ENCODE data around the gene NIT1. TPM values are rescaled to one million over a fixed set of nuclear protein-coding genes. Genes with fewer than 3 reads are reported as not detected.

NIT1 gene, protein sequence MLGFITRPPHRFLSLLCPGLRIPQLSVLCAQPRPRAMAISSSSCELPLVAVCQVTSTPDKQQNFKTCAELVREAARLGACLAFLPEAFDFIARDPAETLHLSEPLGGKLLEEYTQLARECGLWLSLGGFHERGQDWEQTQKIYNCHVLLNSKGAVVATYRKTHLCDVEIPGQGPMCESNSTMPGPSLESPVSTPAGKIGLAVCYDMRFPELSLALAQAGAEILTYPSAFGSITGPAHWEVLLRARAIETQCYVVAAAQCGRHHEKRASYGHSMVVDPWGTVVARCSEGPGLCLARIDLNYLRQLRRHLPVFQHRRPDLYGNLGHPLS
- 10 to 100 TPM in 3 of 4 donors, 1 to 10 TPM in 1; 1.0 to 36.9 (median 22.0) TPM for total RNA-seq

DNA sequence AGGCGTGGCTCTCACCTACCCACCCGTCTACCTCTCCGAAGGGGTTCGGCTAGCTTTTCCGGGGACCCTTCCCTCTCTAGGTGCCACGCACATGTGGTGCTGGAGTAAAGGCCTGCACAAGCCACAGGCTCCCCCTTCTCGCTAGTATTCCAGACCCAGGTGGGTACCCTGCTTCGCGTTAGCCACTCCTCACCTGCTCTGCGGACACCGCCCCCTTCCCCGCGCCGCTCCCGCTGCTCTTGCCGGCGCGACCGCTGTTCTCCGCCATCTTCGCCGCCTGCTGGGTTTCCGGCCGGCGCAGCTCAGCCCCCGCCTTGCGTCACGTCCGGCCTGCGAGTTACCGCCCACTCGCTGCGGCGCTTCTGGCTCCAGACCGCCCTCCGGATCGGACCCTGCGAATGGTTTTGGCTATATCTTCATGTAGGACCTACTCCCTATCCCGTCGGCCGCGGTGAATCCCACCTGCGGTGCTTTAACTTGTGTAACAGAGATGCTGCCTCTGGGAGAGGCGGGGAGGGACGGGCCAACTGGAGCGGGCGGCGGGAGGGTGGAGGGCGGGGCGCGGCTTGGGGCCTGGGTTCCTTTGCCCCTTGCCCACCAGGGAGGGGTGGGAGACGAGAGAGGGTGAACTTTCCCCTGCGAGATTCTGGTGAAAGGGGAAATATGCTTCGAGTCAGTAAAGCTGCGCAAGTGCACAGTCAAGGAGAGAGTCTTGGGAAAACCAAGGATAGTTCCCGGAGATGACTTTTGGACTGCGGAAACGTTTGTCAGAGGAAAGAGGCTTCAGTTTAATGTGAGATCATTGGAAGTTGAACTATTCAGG, at the start of gene NIT1, which contains the start of gene PFDN2:
NIT1 (plus strand) TSS at position 347 of the 823 bp plus-strand sequence; CDS start at position 419, 72 bp downstream.
PFDN2 (minus strand) TSS at position 279 of the 823 bp plus-strand sequence; CDS start at position 268, 11 bp downstream.
- no peaks in the 10 kb centered on the region for H3K27me3 ChIP-seq
- TF ChIP-seq, protein P1, sequence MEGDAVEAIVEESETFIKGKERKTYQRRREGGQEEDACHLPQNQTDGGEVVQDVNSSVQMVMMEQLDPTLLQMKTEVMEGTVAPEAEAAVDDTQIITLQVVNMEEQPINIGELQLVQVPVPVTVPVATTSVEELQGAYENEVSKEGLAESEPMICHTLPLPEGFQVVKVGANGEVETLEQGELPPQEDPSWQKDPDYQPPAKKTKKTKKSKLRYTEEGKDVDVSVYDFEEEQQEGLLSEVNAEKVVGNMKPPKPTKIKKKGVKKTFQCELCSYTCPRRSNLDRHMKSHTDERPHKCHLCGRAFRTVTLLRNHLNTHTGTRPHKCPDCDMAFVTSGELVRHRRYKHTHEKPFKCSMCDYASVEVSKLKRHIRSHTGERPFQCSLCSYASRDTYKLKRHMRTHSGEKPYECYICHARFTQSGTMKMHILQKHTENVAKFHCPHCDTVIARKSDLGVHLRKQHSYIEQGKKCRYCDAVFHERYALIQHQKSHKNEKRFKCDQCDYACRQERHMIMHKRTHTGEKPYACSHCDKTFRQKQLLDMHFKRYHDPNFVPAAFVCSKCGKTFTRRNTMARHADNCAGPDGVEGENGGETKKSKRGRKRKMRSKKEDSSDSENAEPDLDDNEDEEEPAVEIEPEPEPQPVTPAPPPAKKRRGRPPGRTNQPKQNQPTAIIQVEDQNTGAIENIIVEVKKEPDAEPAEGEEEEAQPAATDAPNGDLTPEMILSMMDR (IDR thresholded peaks at IDR 0.05): peak in 2 of 4 experiments; percentile 9
- TF ChIP-seq POLR2A (IDR thresholded peaks at IDR 0.05): peak; percentile 66 to 85
- H3K4me1 ChIP-seq: peaks cover 7 to 16% of the 10 kb centered on the region in 2 donors
- H3K36me3 ChIP-seq: no peaks in the 10 kb centered on the region
- H3K27ac ChIP-seq: peak within 1 kb of the TSS; percentile 90 to 91
- DNase-seq: peak; percentile 83 to 86
- intact Hi-C loops (cut with DNase I; ENCODE audit: low total_unique reads): no loop called here
- H3K4me3 ChIP-seq: peak within 1 kb of the TSS; percentile 95 to 96
- no peaks in the 10 kb centered on the region for H3K9me3 ChIP-seq

DNA sequence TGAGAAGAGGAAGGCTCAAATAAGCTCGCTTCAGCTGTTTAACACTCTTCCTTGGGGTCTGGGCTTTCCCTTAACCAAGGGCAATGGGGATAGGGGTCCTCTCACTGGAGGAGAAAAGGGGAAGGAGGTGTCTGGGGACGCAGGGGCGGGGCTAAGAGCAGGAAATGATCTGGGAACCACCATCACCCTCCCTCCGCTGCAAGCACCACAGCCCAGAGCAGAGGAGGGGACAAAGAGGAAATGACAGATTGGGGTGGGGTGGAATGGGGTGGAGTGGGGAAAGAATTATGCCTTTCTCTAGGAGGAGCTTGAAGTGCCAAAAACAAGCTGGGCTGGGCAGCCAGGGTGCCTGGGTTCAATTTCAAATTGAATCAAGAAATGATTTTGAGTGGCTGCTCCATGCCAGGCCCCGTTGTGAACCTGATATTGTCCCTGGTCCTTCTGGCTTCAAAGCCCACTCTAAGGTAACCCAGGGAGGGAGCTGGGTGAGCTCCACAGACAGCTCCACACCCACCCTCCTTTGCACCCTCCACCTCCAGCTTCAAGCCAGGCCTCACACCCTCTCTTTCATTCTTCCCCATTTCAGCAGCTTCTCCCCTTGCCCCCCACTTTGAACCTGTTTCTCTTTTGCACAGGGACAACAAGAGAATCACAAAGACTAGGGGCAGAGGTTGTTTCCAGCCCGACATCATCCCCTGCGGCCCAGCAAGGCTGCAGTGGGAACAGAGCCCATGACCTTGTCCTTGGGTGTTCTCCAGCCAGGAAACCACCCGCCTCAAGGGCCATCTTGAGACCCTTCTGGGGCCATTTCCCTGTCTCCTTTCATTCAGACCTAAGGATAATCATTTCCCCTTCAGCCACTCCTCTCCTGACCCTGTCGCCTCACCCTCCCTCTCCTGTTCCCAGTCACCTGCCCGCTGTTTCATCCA, 49.3 kb upstream of the NIT1 start:
- TF ChIP-seq, protein P1 (IDR thresholded peaks at IDR 0.05): no peak
- Histone ChIP-seq H3K4me3 (no peak overlapping the region), H3K27me3 (no peaks in the 10 kb centered on the region), H3K4me1 (no peaks in the 10 kb centered on the region), H3K36me3 (no peaks in the 10 kb centered on the region), H3K27ac (no peak overlapping the region), H3K9me3 (no peaks in the 10 kb centered on the region)
- no peak for DNase-seq
- intact Hi-C loops (cut with DNase I; ENCODE audit: low total_unique reads): no loop called here

DNA sequence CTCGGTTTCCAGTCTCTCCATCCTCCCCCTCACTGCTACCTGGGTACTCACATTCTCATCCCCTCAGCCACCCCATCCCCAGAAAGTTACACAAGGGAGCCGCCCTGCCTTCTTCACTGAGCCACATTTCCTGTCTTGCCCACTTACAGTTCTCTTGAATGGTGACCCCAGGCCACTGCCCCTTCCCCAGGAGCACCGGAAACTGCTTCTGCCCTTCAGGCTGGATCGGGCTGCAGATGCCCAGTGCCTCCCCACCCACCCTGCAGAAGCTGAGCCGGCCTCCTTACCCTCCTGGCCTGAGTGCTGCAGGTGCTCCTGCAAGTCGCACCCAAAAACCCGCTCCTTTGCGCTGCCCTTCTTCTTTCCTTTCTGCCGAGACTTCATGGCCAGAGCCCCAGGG, 48.7 kb upstream of the NIT1 start:
- no peak for TF ChIP-seq POLR2A (IDR thresholded peaks at IDR 0.05)
- TF ChIP-seq, protein P1 (IDR thresholded peaks at IDR 0.05): no peak
- no peaks in the 10 kb centered on the region for H3K9me3 ChIP-seq
- H3K4me1 ChIP-seq: no peaks in the 10 kb centered on the region
- DNase-seq: no peak
- no peaks in the 10 kb centered on the region for H3K36me3 ChIP-seq
- intact Hi-C loops (cut with DNase I; ENCODE audit: low total_unique reads): no loop called here
- H3K27me3 ChIP-seq: no peaks in the 10 kb centered on the region
- no peak overlapping the region for H3K4me3 ChIP-seq
- no peak overlapping the region for H3K27ac ChIP-seq

DNA sequence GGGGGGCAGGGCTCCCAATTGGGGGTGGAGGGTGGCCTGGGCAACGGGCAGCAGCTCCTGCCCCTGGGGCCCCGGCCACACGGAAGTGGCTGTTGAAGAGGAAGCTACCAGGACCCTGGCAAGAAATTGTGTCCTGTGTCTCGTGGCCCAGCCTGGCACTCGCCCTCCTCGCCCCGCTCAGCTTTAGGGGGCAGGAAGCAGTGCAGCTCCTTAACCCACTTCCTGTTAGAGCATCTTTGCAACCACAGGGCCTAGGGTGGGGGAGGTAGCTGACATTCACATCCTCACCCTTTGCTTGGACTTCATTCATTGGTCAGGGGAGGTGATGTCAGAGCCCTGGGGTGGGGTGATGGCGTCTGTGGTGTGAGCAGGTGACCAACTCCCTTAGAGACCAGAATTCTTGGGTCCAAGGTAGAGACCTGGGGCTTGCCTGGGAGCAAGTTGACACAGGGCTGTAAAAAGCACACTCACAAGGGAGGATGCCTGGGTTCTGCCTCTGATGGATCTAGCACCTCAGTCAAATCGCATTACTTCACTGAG, 48.1 kb upstream of the NIT1 start, which contains the start of gene ARHGAP30:
ARHGAP30 (minus strand) TSS at position 161 of the 540 bp plus-strand sequence. CDS start 267 bp downstream, outside the sequence.
- TF ChIP-seq, protein P1 (IDR thresholded peaks at IDR 0.05): no peak
- TF ChIP-seq POLR2A (IDR thresholded peaks at IDR 0.05): no peak
- Histone ChIP-seq H3K27ac (no peak within 1 kb of the TSS), H3K4me3 (no peak within 1 kb of the TSS), H3K36me3 (no peaks in the 10 kb centered on the region), H3K27me3 (no peaks in the 10 kb centered on the region), H3K9me3 (no peaks in the 10 kb centered on the region), H3K4me1 (no peaks in the 10 kb centered on the region)
- intact Hi-C loops (cut with DNase I; ENCODE audit: low total_unique reads): no loop called here
- peak; percentile 25 for DNase-seq
